Immature natural killer cell (primary cell): ENCODE measurements around the gene FBN2. TPM values are rescaled to one million over a fixed set of nuclear protein-coding genes. Genes with fewer than 3 reads are reported as not detected.
"Not testable (repeated sequence)": the region's sequence is repeated elsewhere in the genome, so short reads cannot be mapped to it uniquely, and the experiment has no call there.

ENCODE experiments used
- DNase-seq, 3 donors: peaks; one replicate each; pipeline ENCODE4 v3.0.0; 2022; ENCODE audit warnings: mixed read lengths in 1 of 3
- H3K27ac Mint-ChIP-seq, 6 donors: one replicate each; pipeline ENCODE4 v1.8.0; 2020; ENCODE audit warnings: mixed read lengths in 6 of 6, mild to moderate bottlenecking in 5 of 6, inconsistent platforms in 4 of 6, moderate library complexity in 3 of 6
- H3K27me3 Mint-ChIP-seq, 3 donors: one replicate each; pipeline ENCODE4 v1.8.0; 2020 to 2021; ENCODE audit warnings: low read depth in 3 of 3, mild to moderate bottlenecking in 3 of 3, mixed read lengths in 3 of 3, moderate library complexity in 3 of 3, inconsistent platforms in 1 of 3
- H3K36me3 Mint-ChIP-seq, 3 donors: one replicate each; pipeline ENCODE4 v1.8.0; 2020; ENCODE audit warnings: mixed read lengths in 3 of 3, inconsistent platforms in 2 of 3, mild to moderate bottlenecking in 2 of 3
- H3K4me1 Mint-ChIP-seq, 2 donors: one replicate each; pipeline ENCODE4 v1.8.0; 2020; ENCODE audit warnings: inconsistent platforms in 2 of 2, mild to moderate bottlenecking in 2 of 2, mixed read lengths in 2 of 2, moderate library complexity in 1 of 2
- H3K4me3 Mint-ChIP-seq, 5 donors: one replicate each; pipeline ENCODE4 v1.8.0; 2020; ENCODE audit warnings: mild to moderate bottlenecking in 5 of 5, mixed read lengths in 5 of 5, inconsistent platforms in 3 of 5, moderate library complexity in 3 of 5
- H3K9me3 Mint-ChIP-seq, 6 donors: one replicate each; pipeline ENCODE4 v1.8.0; 2020; ENCODE audit warnings: mild to moderate bottlenecking in 6 of 6, mixed read lengths in 6 of 6, inconsistent platforms in 4 of 6, moderate library complexity in 3 of 6
- polyA plus RNA-seq, 3 donors: library from polyadenylated mRNA; unstranded; fragments of 300-500 nt; fragmentation: Illumina TruSeq; gene quantifications; one replicate each; pipeline ENCODE4 v1.2.3, GENCODE V29; 2021

The FBN2 gene
- polyA plus RNA-seq, 3 donors from 2014 or later = not detected

GRCh38 chr5:128527077-128527476 is 11.0 kb downstream of the FBN2 start:
- no peak for DNase-seq
- Mint-ChIP-seq H3K9me3 (peaks cover 0 to 12% (median 6%) of the 10 kb centered on the region in 6 donors), H3K36me3 (no peaks in the 10 kb centered on the region), H3K27ac (no peak overlapping the region), H3K27me3 (peaks cover 0 to 3% (median 1%) of the 10 kb centered on the region in 3 donors), H3K4me3 (no peak overlapping the region), H3K4me1 (no peaks in the 10 kb centered on the region)

- Mint-ChIP-seq H3K27me3 (peaks cover 0 to 3% (median 0%) of the 10 kb centered on the region in 3 donors), H3K4me1 (no peaks in the 10 kb centered on the region), H3K4me3 (no peak overlapping the region), H3K9me3 (peaks cover 0 to 14% (median 4%) of the 10 kb centered on the region in 6 donors), H3K27ac (no peak overlapping the region), H3K36me3 (no peaks in the 10 kb centered on the region)
- no peak for DNase-seq
Measured at GRCh38 chr5:128522336-128522735, 15.7 kb downstream of the FBN2 start.

GRCh38 chr5:128519827-128520226 is 18.2 kb downstream of the FBN2 start:
- Mint-ChIP-seq H3K9me3 (peaks cover 0 to 14% (median 3%) of the 10 kb centered on the region in 6 donors), H3K4me1 (no peaks in the 10 kb centered on the region), H3K36me3 (no peaks in the 10 kb centered on the region), H3K27me3 (peaks cover 0 to 3% (median 0%) of the 10 kb centered on the region in 3 donors), H3K27ac (no peak overlapping the region), H3K4me3 (no peak overlapping the region)
- no peak for DNase-seq

GRCh38 chr5:128516978-128517377 is 21.1 kb downstream of the FBN2 start:
- Mint-ChIP-seq H3K9me3 (peaks cover 0 to 8% (median 2%) of the 10 kb centered on the region in 6 donors), H3K27ac (no peak overlapping the region), H3K4me1 (no peaks in the 10 kb centered on the region), H3K27me3 (no peaks in the 10 kb centered on the region), H3K36me3 (no peaks in the 10 kb centered on the region), H3K4me3 (no peak overlapping the region)
- DNase-seq = no peak

- DNase-seq = no peak
- H3K4me3 Mint-ChIP-seq = no peak overlapping the region
- H3K9me3 Mint-ChIP-seq = peaks cover 0 to 14% (median 5%) of the 10 kb centered on the region in 6 donors
- no peaks in the 10 kb centered on the region for H3K27me3 Mint-ChIP-seq
- H3K27ac Mint-ChIP-seq = no peak overlapping the region
- H3K36me3 Mint-ChIP-seq = no peaks in the 10 kb centered on the region
- no peaks in the 10 kb centered on the region for H3K4me1 Mint-ChIP-seq
Measured at GRCh38 chr5:128513806-128514205, 24.2 kb downstream of the FBN2 start.

GRCh38 chr5:128512894-128513293 is 25.2 kb downstream of the FBN2 start:
- no peak for DNase-seq
- no peaks in the 10 kb centered on the region for H3K4me1 Mint-ChIP-seq
- peaks cover 0 to 20% (median 5%) of the 10 kb centered on the region in 6 donors for H3K9me3 Mint-ChIP-seq
- H3K36me3 Mint-ChIP-seq = no peaks in the 10 kb centered on the region
- H3K4me3 Mint-ChIP-seq = no peak overlapping the region
- H3K27ac Mint-ChIP-seq = no peak overlapping the region
- H3K27me3 Mint-ChIP-seq = no peaks in the 10 kb centered on the region

- Mint-ChIP-seq H3K9me3 (peaks cover 9 to 39% (median 16%) of the 10 kb centered on the region in 6 donors), H3K27ac (no peak overlapping the region), H3K27me3 (peaks cover 0 to 2% (median 0%) of the 10 kb centered on the region in 3 donors), H3K36me3 (no peaks in the 10 kb centered on the region), H3K4me1 (no peaks in the 10 kb centered on the region), H3K4me3 (no peak overlapping the region)
- no peak for DNase-seq
Measured at GRCh38 chr5:128506643-128507042, 31.4 kb downstream of the FBN2 start.

GRCh38 chr5:128503727-128504126 is 34.3 kb downstream of the FBN2 start:
- not testable (repeated sequence) for DNase-seq, H3K27ac Mint-ChIP-seq, H3K4me3 Mint-ChIP-seq, H3K36me3 Mint-ChIP-seq, H3K27me3 Mint-ChIP-seq, H3K4me1 Mint-ChIP-seq
- peaks cover 5 to 33% (median 16%) of the 10 kb centered on the region in 6 donors for H3K9me3 Mint-ChIP-seq

GRCh38 chr5:128498844-128499455 is 39.1 kb downstream of the FBN2 start:
- Mint-ChIP-seq H3K4me1 (no peaks in the 10 kb centered on the region), H3K9me3 (peaks cover 3 to 22% (median 10%) of the 10 kb centered on the region in 6 donors), H3K36me3 (no peaks in the 10 kb centered on the region), H3K27me3 (peaks cover 0 to 5% (median 0%) of the 10 kb centered on the region in 3 donors), H3K27ac (no peak overlapping the region), H3K4me3 (no peak overlapping the region)
- no peak for DNase-seq

GRCh38 chr5:128494516-128494915 is 43.5 kb downstream of the FBN2 start:
- H3K27ac Mint-ChIP-seq = no peak overlapping the region
- no peaks in the 10 kb centered on the region for H3K36me3 Mint-ChIP-seq
- H3K4me3 Mint-ChIP-seq = no peak overlapping the region
- peaks cover 1 to 19% (median 11%) of the 10 kb centered on the region in 6 donors for H3K9me3 Mint-ChIP-seq
- H3K4me1 Mint-ChIP-seq = no peaks in the 10 kb centered on the region
- H3K27me3 Mint-ChIP-seq = peaks cover 0 to 3% (median 2%) of the 10 kb centered on the region in 3 donors
- no peak for DNase-seq

- H3K9me3 Mint-ChIP-seq = peaks cover 1 to 19% (median 11%) of the 10 kb centered on the region in 6 donors
- H3K36me3 Mint-ChIP-seq = no peaks in the 10 kb centered on the region
- no peak overlapping the region for H3K27ac Mint-ChIP-seq
Measured at GRCh38 chr5:128493657-128494329, 44.3 kb downstream of the FBN2 start.

GRCh38 chr5:128491291-128491690 is 46.8 kb downstream of the FBN2 start:
- no peak for DNase-seq
- peaks cover 0 to 2% (median 0%) of the 10 kb centered on the region in 3 donors for H3K27me3 Mint-ChIP-seq
- H3K9me3 Mint-ChIP-seq = peaks cover 2 to 20% (median 12%) of the 10 kb centered on the region in 6 donors
- H3K36me3 Mint-ChIP-seq = no peaks in the 10 kb centered on the region
- no peak overlapping the region for H3K27ac Mint-ChIP-seq
- no peaks in the 10 kb centered on the region for H3K4me1 Mint-ChIP-seq
- no peak overlapping the region for H3K4me3 Mint-ChIP-seq

More at GRCh38 chr5:128493657-128494329, 44.3 kb downstream of the FBN2 start:
- Mint-ChIP-seq H3K4me1 (no peaks in the 10 kb centered on the region), H3K4me3 (no peak overlapping the region), H3K27me3 (peaks cover 0 to 3% (median 2%) of the 10 kb centered on the region in 3 donors)
- no peak for DNase-seq

- no peak for DNase-seq
- Mint-ChIP-seq H3K9me3 (peaks cover 2 to 23% (median 12%) of the 10 kb centered on the region in 6 donors), H3K4me3 (no peak overlapping the region), H3K27me3 (peaks cover 0 to 2% (median 0%) of the 10 kb centered on the region in 3 donors), H3K36me3 (no peaks in the 10 kb centered on the region), H3K27ac (no peak overlapping the region), H3K4me1 (no peaks in the 10 kb centered on the region)
Measured at GRCh38 chr5:128490761-128491160, 47.3 kb downstream of the FBN2 start.

GRCh38 chr5:128487041-128487440 is 51.0 kb downstream of the FBN2 start:
- H3K4me1 Mint-ChIP-seq = no peaks in the 10 kb centered on the region
- H3K27ac Mint-ChIP-seq = no peak overlapping the region
- no peaks in the 10 kb centered on the region for H3K36me3 Mint-ChIP-seq
- H3K9me3 Mint-ChIP-seq = peaks cover 0 to 13% (median 2%) of the 10 kb centered on the region in 6 donors
- no peaks in the 10 kb centered on the region for H3K27me3 Mint-ChIP-seq
- DNase-seq = no peak
- no peak overlapping the region for H3K4me3 Mint-ChIP-seq
